K562 (cell line): ENCODE results near the gene PIGT. TPM values are rescaled to one million over a fixed set of nuclear protein-coding genes. Genes with fewer than 3 reads are reported as not detected.

ENCODE experiments used
- ARID2 ChIP-seq: fragments of 450-650 bp; IDR thresholded peaks from 2 replicates; pipeline ENCODE4 v1.6.1; 2017; ENCODE audit warnings: antibody characterized with exemption, mild to moderate bottlenecking
- CBX2 ChIP-seq: fragments of 200-600 bp; sonication (generic); IDR thresholded peaks from one replicate; pipeline ENCODE4 v1.6.1; 2012; ENCODE audit warnings: mild to moderate bottlenecking, low read length, inconsistent platforms; ENCODE audit not compliant: insufficient read depth, poor library complexity, severe bottlenecking
- CREB5 ChIP-seq: fragments of 250-450 bp; sonication (Bioruptor Pico); IDR thresholded peaks from 2 replicates; pipeline ENCODE4 v1.5.0; 2020; ENCODE audit warnings: mild to moderate bottlenecking
- DPF2 ChIP-seq: fragments of 450-650 bp; IDR thresholded peaks from 2 replicates; pipeline ENCODE4 v1.6.1; 2016
- ELF4 ChIP-seq: fragments of 450-650 bp; formaldehyde crosslinking; IDR thresholded peaks from 2 replicates; pipeline ENCODE4 v1.4.0; 2022; ENCODE audit warnings: missing genetic modification characterization
- EWSR1 ChIP-seq: fragments of 450-650 bp; IDR thresholded peaks from 2 replicates; pipeline ENCODE4 v1.6.1; 2018; ENCODE audit warnings: borderline replicate concordance, mild to moderate bottlenecking, low read depth, moderate library complexity; ENCODE audit not compliant: partially characterized antibody
- HDAC3 ChIP-seq: fragments of 450-650 bp; IDR thresholded peaks from 2 replicates; pipeline ENCODE4 v1.6.1; 2018; ENCODE audit warnings: borderline replicate concordance, mild to moderate bottlenecking, moderate library complexity; ENCODE audit not compliant: partially characterized antibody
- IRF2 ChIP-seq: sonication (generic); formaldehyde crosslinking; IDR thresholded peaks from 2 replicates; pipeline ENCODE4 v1.8.1; 2022; ENCODE audit warnings: mild to moderate bottlenecking, missing genetic modification reagents
- JUN ChIP-seq, 2 experiments: sonication (generic) in 1 of 2; formaldehyde crosslinking in 1 of 2; IDR thresholded peaks; 2 replicates each; pipeline versions ENCODE4 v1.6.1 to v1.8.0; 2012 to 2022; ENCODE audit warnings: borderline replicate concordance in 2 of 2, mild to moderate bottlenecking in 2 of 2, improper control_type of control experiment in 1 of 2, low read depth in 1 of 2, low read length in 1 of 2, missing genetic modification reagents in 1 of 2
- MTA2 ChIP-seq: fragments of 450-650 bp; IDR thresholded peaks from 2 replicates; pipeline ENCODE4 v1.6.1; 2016; ENCODE audit warnings: low read depth
- SUPT5H ChIP-seq: fragments of 450-650 bp; IDR thresholded peaks from 2 replicates; pipeline ENCODE4 v1.6.1; 2016
- ZBED1 ChIP-seq: IDR thresholded peaks from 2 replicates; pipeline ENCODE4 v1.6.1; 2014
- ZBTB40 ChIP-seq, 2 experiments: fragments of 450-650 bp in 1 of 2; sonication (generic) in 1 of 2; formaldehyde crosslinking in 1 of 2; IDR thresholded peaks; 2 replicates each; pipeline versions ENCODE4 v1.7.1 to v1.9.0; 2016 to 2022; ENCODE audit warnings: inconsistent platforms in 1 of 2, mild to moderate bottlenecking in 1 of 2, missing genetic modification reagents in 1 of 2
- ZNF280B ChIP-seq: fragments of 250-450 bp; sonication (Bioruptor Pico); IDR thresholded peaks from 2 replicates; pipeline ENCODE4 v1.5.1; 2021; ENCODE audit warnings: mild to moderate bottlenecking
- ZNF445 ChIP-seq: fragments of 250-450 bp; sonication (Bioruptor Pico); IDR thresholded peaks from 2 replicates; pipeline ENCODE4 v1.4.0; 2020; ENCODE audit warnings: low read depth, mild to moderate bottlenecking, moderate library complexity
- polyA plus RNA-seq, 8 experiments: library from polyadenylated mRNA; depleted of rRNA in 4 of 8; stranded (reverse) in 5 of 8; unstranded in 3 of 8; fragments of >200 nt; fragmentation: Nextera tagmentation in 2 of 8; fragmentation: Illumina TruSeq in 1 of 8; extraction: Ambion mirVana in 2 of 8; extraction: Trizol in 1 of 8; gene quantifications; 2 replicates each; pipeline versions ENCODE4 v1.2.1 to v1.2.3, GENCODE V29; 2011 to 2014; ENCODE audit warnings: inconsistent platforms in 1 of 8, missing spikeins in 1 of 8
- total RNA-seq, 7 experiments: library from RNA; depleted of rRNA in 6 of 7; stranded (reverse); fragments of >200 nt in 6 of 7; fragmentation: Illumina TruSeq in 2 of 7; extraction: Trizol in 2 of 7; gene quantifications; 2 replicates each; pipeline versions ENCODE4 v1.2.1 to v1.2.3, GENCODE V29; 2011 to 2021; ENCODE audit warnings: low replicate concordance in 1 of 7

Gene PIGT
- total and polyA plus RNA-seq, 9 of the 15 experiments (the other 6 are each of a cell fraction or from before 2014, with no cell fraction given) = 14.6 to 108 (median 46.9) TPM

GRCh38 chr20:45373353-45374100, 42.4 kb upstream of the PIGT start (continued):
- 0 out of 2 replicates have a peak, but pooled peaks have one; percentile 52 for TF ChIP-seq ARID2
- no peak for TF ChIP-seq CREB5 (CRISPR knock-in tag)
- peak; percentile 43; the same call in 1 of the 2 replicates for TF ChIP-seq ZBED1
- TF ChIP-seq JUN (IDR thresholded peaks at IDR 0.05; ENCODE audit: borderline replicate concordance, low read depth, low read length) = 0 out of 2 replicates have a peak, but pooled peaks have one; percentile 60
- no peak for TF ChIP-seq JUN (CRISPR knock-in tag; IDR thresholded peaks at IDR 0.05; ENCODE audit: borderline replicate concordance)
- no peak for TF ChIP-seq ZNF280B (CRISPR knock-in tag)
- peak; percentile 46 for TF ChIP-seq HDAC3
- peak; percentile 48; the same call in 1 of the 2 replicates for TF ChIP-seq ZBTB40 (IDR thresholded peaks at IDR 0.05)
- TF ChIP-seq ZBTB40 (CRISPR knock-in tag; IDR thresholded peaks at IDR 0.05) = no peak
- peak; percentile 72 for TF ChIP-seq DPF2
- no peak for TF ChIP-seq EWSR1
- no peak for TF ChIP-seq ZNF445
- TF ChIP-seq ELF4 = peak; percentile 81; the same call in 1 of the 2 replicates
- no peak for TF ChIP-seq MTA2
- 0 out of 2 replicates have a peak, but pooled peaks have one; percentile 39 for TF ChIP-seq SUPT5H
- TF ChIP-seq IRF2 (CRISPR knock-in tag) = no peak
- no peak for TF ChIP-seq CBX2
